Activated T-helper 1 cell treated with anti-CD3 and anti-CD28 coated beads, Interleukin-12 subunit alpha, Interleukin-12 subunit beta, Interleukin-2, Interleukin-4 antibody, amounts not matched to agents 30 ng/mL and 10 ng/mL and 1 ng/mL, durations not matched to agents 14 hours and 24 hours and 36 hours (primary cell): ENCODE data around the gene UGP2. TPM values are rescaled to one million over a fixed set of nuclear protein-coding genes. Genes with fewer than 3 reads are reported as not detected.

Experiments used
- DNase-seq: peaks from one replicate; pipeline ENCODE4 v3.0.0; 2021; ENCODE audit warnings: low spot score
- H3K27ac Mint-ChIP-seq: one replicate; pipeline ENCODE4 v1.8.0; 2021; ENCODE audit warnings: mild to moderate bottlenecking, mixed read lengths
- H3K27me3 Mint-ChIP-seq: one replicate; pipeline ENCODE4 v1.8.0; 2022; ENCODE audit warnings: mild to moderate bottlenecking, moderate library complexity, mixed read lengths; ENCODE audit not compliant: insufficient read depth
- H3K36me3 Mint-ChIP-seq: one replicate; pipeline ENCODE4 v1.8.0; 2021; ENCODE audit warnings: low read depth, mixed read lengths
- H3K4me1 Mint-ChIP-seq: one replicate; pipeline ENCODE4 v1.8.0; 2021; ENCODE audit warnings: low read depth, mixed read lengths
- H3K4me3 Mint-ChIP-seq: one replicate; pipeline ENCODE4 v1.8.0; 2021; ENCODE audit warnings: mild to moderate bottlenecking, moderate library complexity, mixed read lengths
- H3K9me3 Mint-ChIP-seq: one replicate; pipeline ENCODE4 v1.8.0; 2021; ENCODE audit warnings: mixed read lengths
- intact Hi-C: fragments of 100-400 bp; cut with micrococcal nuclease; formaldehyde crosslinking; loops from one replicate; pipeline ENCODE4 v1.15.1; 2024
- total RNA-seq: library from RNA; stranded (reverse); gene quantifications from 2 replicates; pipeline ENCODE4 v1.2.3, GENCODE V29; 2022

UGP2 gene
- total RNA-seq, 1 donor from 2014 or later: 60.3 TPM

DNA sequence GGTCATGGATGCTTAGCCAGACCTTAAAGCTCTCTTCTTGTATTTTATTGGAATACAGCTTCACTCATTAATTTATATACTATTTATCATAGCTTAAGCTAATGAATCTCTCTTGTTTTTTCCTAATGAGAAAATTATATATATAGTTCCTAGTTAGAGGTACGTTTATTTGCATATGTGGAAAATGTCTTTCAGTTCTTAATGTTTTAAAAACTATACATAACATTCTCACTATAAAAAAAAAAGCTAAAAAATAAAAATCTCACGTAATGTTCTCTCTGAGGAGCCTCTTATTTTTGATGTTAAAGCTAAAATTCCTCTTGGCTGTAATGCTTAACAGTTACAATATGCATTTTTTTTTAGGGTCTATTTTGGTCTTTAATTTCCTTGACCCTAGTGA lies 16.6 kb downstream of the UGP2 start:
- no peak overlapping the region for H3K4me3 Mint-ChIP-seq
- H3K36me3 Mint-ChIP-seq: peaks cover 39% of the 10 kb centered on the region
- H3K9me3 Mint-ChIP-seq: no peaks in the 10 kb centered on the region
- no peaks in the 10 kb centered on the region for H3K27me3 Mint-ChIP-seq
- intact Hi-C loops: no loop called here
- peaks cover 50% of the 10 kb centered on the region for H3K4me1 Mint-ChIP-seq
- no peak for DNase-seq
- no peak overlapping the region for H3K27ac Mint-ChIP-seq

- no peak overlapping the region for H3K27ac Mint-ChIP-seq
- peaks cover 42% of the 10 kb centered on the region for H3K4me1 Mint-ChIP-seq
- no peaks in the 10 kb centered on the region for H3K27me3 Mint-ChIP-seq
- peak; percentile 26 for DNase-seq
- H3K4me3 Mint-ChIP-seq: no peak overlapping the region
- H3K36me3 Mint-ChIP-seq: peaks cover 43% of the 10 kb centered on the region
- H3K9me3 Mint-ChIP-seq: no peaks in the 10 kb centered on the region
- intact Hi-C loops: loop anchor here (1.0 kb wide), 4 partner anchors 21 to 273 kb away; partner anchors contain the start of genes MDH1 and WDPCP
These were observed 19.6 kb downstream of the UGP2 start for GRCh38 chr2:63861220-63861822.

GRCh38 chr2:63862806-63863205 lies 21.1 kb downstream of the UGP2 start:
- Mint-ChIP-seq H3K4me3 (no peak overlapping the region), H3K4me1 (peaks cover 40% of the 10 kb centered on the region), H3K36me3 (peaks cover 43% of the 10 kb centered on the region), H3K9me3 (no peaks in the 10 kb centered on the region), H3K27me3 (no peaks in the 10 kb centered on the region), H3K27ac (peak overlapping the region; percentile 2)
- DNase-seq: no peak
- intact Hi-C loops: no loop called here

DNA sequence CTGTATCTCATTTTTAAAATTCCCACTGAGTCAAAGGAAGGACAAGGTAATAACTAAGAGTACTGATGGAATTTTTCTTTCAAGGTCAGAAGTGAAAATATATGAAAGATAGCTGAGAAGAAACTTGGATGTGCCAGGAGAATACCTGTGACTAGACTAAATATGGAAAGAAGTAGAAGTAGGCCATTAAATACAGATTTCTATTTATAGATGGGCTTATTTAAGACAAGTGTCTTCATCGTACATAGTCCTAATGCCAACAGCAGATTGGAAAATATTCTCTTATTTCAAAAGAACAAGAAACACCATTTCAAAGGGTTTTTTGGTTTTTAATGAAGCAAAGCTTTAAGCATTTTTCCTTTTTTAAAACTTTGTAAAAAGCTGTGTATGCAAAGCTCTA lies 22.0 kb downstream of the UGP2 start:
- intact Hi-C loops: no loop called here
- H3K4me3 Mint-ChIP-seq: no peak overlapping the region
- no peak overlapping the region for H3K27ac Mint-ChIP-seq
- no peaks in the 10 kb centered on the region for H3K9me3 Mint-ChIP-seq
- H3K27me3 Mint-ChIP-seq: no peaks in the 10 kb centered on the region
- no peak for DNase-seq
- peaks cover 38% of the 10 kb centered on the region for H3K4me1 Mint-ChIP-seq
- H3K36me3 Mint-ChIP-seq: peaks cover 44% of the 10 kb centered on the region

- H3K4me3 Mint-ChIP-seq: no peak overlapping the region
- H3K36me3 Mint-ChIP-seq: peaks cover 39% of the 10 kb centered on the region
- H3K9me3 Mint-ChIP-seq: no peaks in the 10 kb centered on the region
- peaks cover 38% of the 10 kb centered on the region for H3K4me1 Mint-ChIP-seq
- no peak for DNase-seq
- no peaks in the 10 kb centered on the region for H3K27me3 Mint-ChIP-seq
- intact Hi-C loops: no loop called here
- no peak overlapping the region for H3K27ac Mint-ChIP-seq
These were observed 23.6 kb downstream of the UGP2 start for GRCh38 chr2:63865159-63865799.

- no peak overlapping the region for H3K27ac Mint-ChIP-seq
- intact Hi-C loops: no loop called here
- no peak overlapping the region for H3K4me3 Mint-ChIP-seq
- H3K4me1 Mint-ChIP-seq: peaks cover 34% of the 10 kb centered on the region
- peaks cover 42% of the 10 kb centered on the region for H3K36me3 Mint-ChIP-seq
- H3K9me3 Mint-ChIP-seq: no peaks in the 10 kb centered on the region
- no peaks in the 10 kb centered on the region for H3K27me3 Mint-ChIP-seq
- no peak for DNase-seq
These were observed 24.5 kb downstream of the UGP2 start for GRCh38 chr2:63866009-63866709.

GRCh38 chr2:63870679-63871078 lies 29.0 kb downstream of the UGP2 start:
- Mint-ChIP-seq H3K36me3 (peaks cover 45% of the 10 kb centered on the region), H3K27ac (no peak overlapping the region), H3K4me3 (no peak overlapping the region), H3K27me3 (no peaks in the 10 kb centered on the region), H3K4me1 (peaks cover 30% of the 10 kb centered on the region), H3K9me3 (no peaks in the 10 kb centered on the region)
- DNase-seq: no peak
- intact Hi-C loops: no loop called here

GRCh38 chr2:63871864-63872263 lies 30.2 kb downstream of the UGP2 start:
- no peak for DNase-seq
- Mint-ChIP-seq H3K27ac (no peak overlapping the region), H3K4me3 (no peak overlapping the region), H3K9me3 (no peaks in the 10 kb centered on the region), H3K36me3 (peaks cover 51% of the 10 kb centered on the region), H3K4me1 (peaks cover 27% of the 10 kb centered on the region), H3K27me3 (no peaks in the 10 kb centered on the region)
- intact Hi-C loops: no loop called here

GRCh38 chr2:63872571-63873328 lies 31.1 kb downstream of the UGP2 start:
- H3K9me3 Mint-ChIP-seq: no peaks in the 10 kb centered on the region
- H3K36me3 Mint-ChIP-seq: peaks cover 53% of the 10 kb centered on the region
- H3K4me1 Mint-ChIP-seq: peaks cover 27% of the 10 kb centered on the region
- intact Hi-C loops: no loop called here
- no peaks in the 10 kb centered on the region for H3K27me3 Mint-ChIP-seq
- H3K4me3 Mint-ChIP-seq: no peak overlapping the region
- H3K27ac Mint-ChIP-seq: no peak overlapping the region
- no peak for DNase-seq

DNA sequence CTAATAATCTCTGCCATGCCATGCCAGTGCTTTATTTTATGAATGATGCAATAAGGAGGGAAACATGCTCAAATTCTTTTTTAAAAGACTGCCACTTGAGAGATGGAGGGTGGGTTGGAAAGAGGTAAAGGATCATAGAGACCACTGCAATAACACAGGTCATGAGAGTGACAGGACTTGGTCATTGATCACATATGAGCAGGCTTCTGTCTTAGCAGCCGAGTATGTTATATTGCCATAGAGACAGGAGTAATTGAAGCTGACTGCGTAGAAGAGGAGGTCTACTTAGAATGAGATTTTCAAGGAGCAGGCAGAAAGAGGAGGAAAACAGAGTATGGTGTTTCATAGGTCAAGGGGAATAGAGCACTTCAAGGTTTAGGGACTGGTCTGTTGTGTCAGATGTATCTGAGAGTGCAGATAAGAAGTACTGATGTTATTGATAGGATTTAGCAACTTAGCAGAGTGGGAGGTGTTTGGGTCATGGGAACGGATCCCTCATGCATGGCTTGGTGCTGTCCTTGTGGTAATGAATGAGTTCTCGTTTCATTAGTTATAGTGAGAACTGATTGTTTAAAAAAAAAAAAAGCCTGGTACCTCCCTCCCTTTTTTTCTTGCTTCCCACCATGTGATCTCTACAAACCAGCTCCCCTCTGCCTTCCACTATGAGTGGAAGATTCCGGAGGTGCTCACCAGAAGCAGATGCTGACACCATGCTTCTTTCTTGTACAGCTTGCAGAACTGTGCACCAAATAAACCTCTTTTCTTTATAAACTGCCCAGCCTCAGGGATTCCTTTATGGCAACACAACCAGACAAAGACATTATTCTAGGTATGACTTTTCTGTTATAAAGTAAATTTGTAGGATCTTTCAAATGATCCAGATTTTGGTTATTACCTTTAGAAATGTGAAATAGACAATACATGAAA lies 32.8 kb downstream of the UGP2 start:
- Mint-ChIP-seq H3K27ac (no peak overlapping the region), H3K9me3 (no peaks in the 10 kb centered on the region), H3K36me3 (peaks cover 42% of the 10 kb centered on the region), H3K4me3 (no peak overlapping the region), H3K27me3 (no peaks in the 10 kb centered on the region), H3K4me1 (peaks cover 27% of the 10 kb centered on the region)
- DNase-seq: no peak
- intact Hi-C loops: no loop called here

DNA sequence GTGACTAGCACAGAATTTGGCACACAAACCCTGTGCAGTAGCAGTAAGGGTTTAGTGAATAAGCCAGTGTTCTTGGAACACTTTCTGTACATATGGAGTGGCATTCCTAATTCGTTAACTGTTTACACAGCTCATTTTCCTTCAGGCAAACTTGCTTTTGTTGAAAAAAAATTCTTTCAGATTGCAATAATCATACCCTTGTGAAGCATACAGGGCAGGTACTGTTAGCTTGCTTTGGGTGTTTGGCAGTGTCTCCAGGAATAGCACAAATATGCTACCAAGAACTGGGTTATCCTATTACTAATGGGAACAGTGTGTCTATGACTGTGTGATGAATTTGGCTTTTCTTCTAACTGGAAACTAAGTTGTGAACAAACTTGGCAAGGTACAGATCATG lies 33.4 kb downstream of the UGP2 start:
- Mint-ChIP-seq H3K4me3 (no peak overlapping the region), H3K36me3 (peaks cover 41% of the 10 kb centered on the region), H3K27ac (peak overlapping the region; percentile 1), H3K27me3 (no peaks in the 10 kb centered on the region), H3K4me1 (peaks cover 27% of the 10 kb centered on the region), H3K9me3 (no peaks in the 10 kb centered on the region)
- no peak for DNase-seq
- intact Hi-C loops: no loop called here

GRCh38 chr2:63875559-63876245 lies 34.0 kb downstream of the UGP2 start:
- H3K36me3 Mint-ChIP-seq: peaks cover 38% of the 10 kb centered on the region
- H3K27ac Mint-ChIP-seq: peak overlapping the region; percentile 53
- intact Hi-C loops: no loop called here
- peaks cover 30% of the 10 kb centered on the region for H3K4me1 Mint-ChIP-seq
- H3K9me3 Mint-ChIP-seq: no peaks in the 10 kb centered on the region
- no peaks in the 10 kb centered on the region for H3K27me3 Mint-ChIP-seq
- no peak for DNase-seq
- H3K4me3 Mint-ChIP-seq: no peak overlapping the region
